ENCODE results near the gene CTNNA3. TPM values are rescaled to one million over a fixed set of nuclear protein-coding genes. Genes with fewer than 3 reads are reported as not detected.

The CTNNA3 gene
- total RNA-seq, 1 experiment from 2014 or later, result 0.85 TPM

DNA sequence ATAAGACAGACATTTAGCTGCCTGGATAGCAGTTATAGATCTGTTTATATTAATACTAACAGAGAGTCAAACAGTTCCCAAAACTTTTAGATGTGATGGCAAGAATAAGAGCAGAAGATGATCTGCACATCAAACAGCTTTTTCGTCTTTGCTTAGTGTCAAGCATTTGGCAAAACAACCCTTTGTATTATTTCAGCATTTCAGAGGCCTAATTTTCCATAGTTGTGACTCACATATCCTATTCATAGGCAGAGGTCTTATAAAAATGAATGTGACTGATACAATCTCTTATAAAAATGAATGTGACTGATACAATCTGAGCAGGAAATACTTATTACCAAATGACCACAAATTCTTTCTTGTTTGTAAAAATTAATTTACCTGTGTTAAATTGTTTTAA, 699.0 kb downstream of the CTNNA3 start:
- Histone ChIP-seq H3K9me3 (ENCODE audit: control insufficient read depth, insufficient read depth, low read depth, low read length) (no peaks in the 10 kb centered on the region), H3K4me3 (ENCODE audit: low read depth in 2 of 2, low read length in 2 of 2) (no peak overlapping the region), H3K4me1 (ENCODE audit: control insufficient read depth, insufficient read depth, low read length) (no peaks in the 10 kb centered on the region), H3K36me3 (ENCODE audit: control insufficient read depth, insufficient read depth, low read length) (no peaks in the 10 kb centered on the region), H3K27me3 (ENCODE audit: control insufficient read depth, insufficient read depth, low read length) (no peaks in the 10 kb centered on the region), H3K27ac (ENCODE audit: low read length) (no peak overlapping the region)
- CTCF ChIA-PET, result no interaction called here
- TF ChIP-seq REST (IDR thresholded peaks at IDR 0.05; ENCODE audit: insufficient read depth in 1 of 2, low read depth in 2 of 2, low read length in 1 of 2) (no peak), TCF7L2 (IDR thresholded peaks at IDR 0.05; ENCODE audit: low read depth, low read length) (peak; percentile 60)
- BruUV-seq (replicated peaks), result no TSS peak
- POLR2A ChIA-PET, result interaction anchor here (0.7 kb wide), 2 partner anchors 18 to 78 kb away, joined by 5 to 7 read pairs; no protein-coding TSS in a partner anchor
- DNase-seq (ENCODE audit: low read depth, low spot score), result no peak
- in situ Hi-C loops (cut with HindIII; ENCODE audit: low pct_unique_long_range_greater_than_20kb, low sequenced_read_pairs), result no loop called here
- intact Hi-C loops (cut with micrococcal nuclease; ENCODE audit: unreplicated experiment), result no loop called here
- ATAC-seq, result peak; percentile 51; the same call in 1 of the 2 replicates

- in situ Hi-C loops (cut with HindIII; ENCODE audit: low pct_unique_long_range_greater_than_20kb, low sequenced_read_pairs), result no loop called here
- Histone ChIP-seq H3K27me3 (ENCODE audit: control insufficient read depth, insufficient read depth, low read length) (no peaks in the 10 kb centered on the region), H3K9me3 (ENCODE audit: control insufficient read depth, insufficient read depth, low read depth, low read length) (no peaks in the 10 kb centered on the region), H3K36me3 (ENCODE audit: control insufficient read depth, insufficient read depth, low read length) (no peaks in the 10 kb centered on the region), H3K27ac (ENCODE audit: low read length) (no peak overlapping the region), H3K4me1 (ENCODE audit: control insufficient read depth, insufficient read depth, low read length) (no peaks in the 10 kb centered on the region), H3K4me3 (ENCODE audit: low read depth in 2 of 2, low read length in 2 of 2) (no peak overlapping the region)
- POLR2A ChIA-PET, result no interaction called here
- CTCF ChIA-PET, result no interaction called here
- no peak for ATAC-seq
- TF ChIP-seq TCF7L2 (IDR thresholded peaks at IDR 0.05; ENCODE audit: low read depth, low read length) (no peak), CTCF (IDR thresholded peaks at IDR 0.05) (no peak), POLR2AphosphoS5 (IDR thresholded peaks at IDR 0.05; ENCODE audit: low read depth, low read length) (no peak), SIN3A (IDR thresholded peaks at IDR 0.05; ENCODE audit: borderline replicate concordance, insufficient read depth, low read depth, low read length) (no peak), REST (IDR thresholded peaks at IDR 0.05; ENCODE audit: insufficient read depth in 1 of 2, low read depth in 2 of 2, low read length in 1 of 2) (no peak)
- BruUV-seq (replicated peaks), result no TSS peak
- intact Hi-C loops (cut with micrococcal nuclease; ENCODE audit: unreplicated experiment), result no loop called here
- DNase-seq (ENCODE audit: low read depth, low spot score), result no peak
Measured at GRCh38 chr10:66990143-66990830, 705.7 kb downstream of the CTNNA3 start.
